ENCODE measurements around the gene CLDN10.

- TF ChIP-seq LEF1 (IDR thresholded peaks at IDR 0.05; ENCODE audit: borderline replicate concordance) (no peak), BHLHE40 (IDR thresholded peaks at IDR 0.05; ENCODE audit: borderline replicate concordance) (no peak), FOXM1 (IDR thresholded peaks at IDR 0.05; ENCODE audit: borderline replicate concordance) (no peak), SP1 (IDR thresholded peaks at IDR 0.05) (no peak), ELF4 (IDR thresholded peaks at IDR 0.05) (no peak), TARDBP (IDR thresholded peaks at IDR 0.05) (no peak), FOXA1 (IDR thresholded peaks at IDR 0.05) (no peak), ARNT (IDR thresholded peaks at IDR 0.05) (no peak), SUZ12 (IDR thresholded peaks at IDR 0.05) (no peak), CTBP1 (IDR thresholded peaks at IDR 0.05; ENCODE audit: borderline replicate concordance) (no peak), ZNF384 (IDR thresholded peaks at IDR 0.05) (no peak), L3MBTL2 (conservative IDR thresholded peaks at IDR 0.05) (no peak)
- TF ChIP-seq, protein P1, sequence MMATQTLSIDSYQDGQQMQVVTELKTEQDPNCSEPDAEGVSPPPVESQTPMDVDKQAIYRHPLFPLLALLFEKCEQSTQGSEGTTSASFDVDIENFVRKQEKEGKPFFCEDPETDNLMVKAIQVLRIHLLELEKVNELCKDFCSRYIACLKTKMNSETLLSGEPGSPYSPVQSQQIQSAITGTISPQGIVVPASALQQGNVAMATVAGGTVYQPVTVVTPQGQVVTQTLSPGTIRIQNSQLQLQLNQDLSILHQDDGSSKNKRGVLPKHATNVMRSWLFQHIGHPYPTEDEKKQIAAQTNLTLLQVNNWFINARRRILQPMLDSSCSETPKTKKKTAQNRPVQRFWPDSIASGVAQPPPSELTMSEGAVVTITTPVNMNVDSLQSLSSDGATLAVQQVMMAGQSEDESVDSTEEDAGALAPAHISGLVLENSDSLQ (IDR thresholded peaks at IDR 0.05): no peak
Measured at GRCh38 chr13:95588134-95588533, 35.6 kb downstream of the CLDN10 start.

All from HEK293T (cell line).